PC-9 (cell line): ENCODE measurements around the gene RTN4RL1. TPM values are rescaled to one million over a fixed set of nuclear protein-coding genes. Genes with fewer than 3 reads are reported as not detected.

Experiments
- BruUV-seq: library from RNA; stranded (reverse); fragments of 400-500 nt; replicated peaks from 2 replicates; lab custom pipeline; 2021; lab: Mats Ljungman, UMichigan
- CTCF ChIA-PET: fragments of 300-600 bp; sonication (Branson Sonifier 250); formaldehyde crosslinking; loops from one replicate; lab custom pipeline; 2022; ENCODE audit warnings: antibody characterized with exemption; lab: Charles Lee
- POLR2A ChIA-PET: fragments of 300-600 bp; sonication (Branson Sonifier 250); formaldehyde crosslinking; loops from one replicate; lab custom pipeline; 2022; ENCODE audit warnings: antibody characterized with exemption; ENCODE audit not compliant: unreplicated experiment; lab: Charles Lee
- DNase-seq, 2 experiments: peaks; one replicate each; pipeline versions ENCODE4 v3.0.0 to v3.0.0-alpha.2; 2015 to 2022; ENCODE audit warnings: mixed read lengths in 1 of 2
- H2AFZ ChIP-seq: fragments of 200-600 bp; sonication (generic); 2 replicates; pipeline ENCODE4 v1.8.1; 2017; ENCODE audit warnings: antibody characterized with exemption
- H3F3A ChIP-seq: fragments of 200-600 bp; sonication (generic); 2 replicates; pipeline ENCODE4 v1.8.1; 2017; ENCODE audit warnings: antibody characterized with exemption, mild to moderate bottlenecking, low read depth; ENCODE audit not compliant: insufficient read depth
- H3K27ac ChIP-seq: fragments of 200-600 bp; sonication (generic); 2 replicates; pipeline ENCODE4 v1.6.1; 2016; ENCODE audit warnings: mixed run types
- H3K27me3 ChIP-seq: fragments of 200-600 bp; sonication (generic); 2 replicates; pipeline ENCODE4 v1.6.1; 2016; ENCODE audit warnings: low read depth, mixed run types; ENCODE audit not compliant: insufficient read depth
- H3K36me3 ChIP-seq: fragments of 200-600 bp; sonication (generic); 2 replicates; pipeline ENCODE4 v1.6.1; 2016; ENCODE audit warnings: low read depth, mixed run types
- H3K4me1 ChIP-seq: fragments of 200-600 bp; sonication (generic); replicated peaks from 2 replicates; pipeline ENCODE4 v1.6.1; 2016; ENCODE audit warnings: mixed run types; ENCODE audit not compliant: insufficient read depth
- H3K4me2 ChIP-seq: fragments of 200-600 bp; sonication (generic); 2 replicates; pipeline ENCODE4 v1.6.1; 2017; ENCODE audit warnings: mixed run types
- H3K4me3 ChIP-seq: fragments of 200-600 bp; sonication (generic); 2 replicates; pipeline ENCODE4 v1.6.1; 2016; ENCODE audit warnings: mixed run types
- H3K79me2 ChIP-seq: fragments of 200-600 bp; sonication (generic); 2 replicates; pipeline ENCODE4 v1.6.1; 2017; ENCODE audit warnings: low read depth, mixed run types
- H3K9me2 ChIP-seq: fragments of 200-600 bp; sonication (generic); 2 replicates; pipeline ENCODE4 v1.8.1; 2017; ENCODE audit warnings: mild to moderate bottlenecking; ENCODE audit not compliant: insufficient read depth
- H3K9me3 ChIP-seq: fragments of 200-600 bp; sonication (generic); 2 replicates; pipeline ENCODE4 v1.8.1; 2016; ENCODE audit warnings: low read depth; ENCODE audit not compliant: insufficient read depth
- H4K20me1 ChIP-seq: fragments of 200-600 bp; sonication (generic); 2 replicates; pipeline ENCODE4 v1.8.1; 2017; ENCODE audit not compliant: insufficient read depth
- CTCF ChIP-seq: fragments of 200-600 bp; sonication (generic); conservative IDR thresholded peaks from 2 replicates; pipeline ENCODE4 v1.6.1; 2017; ENCODE audit warnings: mixed run types, antibody characterized with exemption, mild to moderate bottlenecking, moderate library complexity
- EZH2 ChIP-seq: fragments of 200-600 bp; sonication (generic); IDR thresholded peaks from 2 replicates; pipeline ENCODE4 v1.8.0; 2017; ENCODE audit warnings: antibody characterized with exemption, low read depth
- intact Hi-C: fragments of 100-400 bp; cut with micrococcal nuclease; formaldehyde crosslinking; loops from one replicate; pipeline ENCODE4 v1.10.0; 2022; ENCODE audit not compliant: unreplicated experiment
- total RNA-seq: library from RNA; stranded (reverse); gene quantifications from 2 replicates; pipeline ENCODE4 v1.2.3, GENCODE V29; 2021

The RTN4RL1 gene
- total RNA-seq, 1 experiment from 2014 or later: 0.13 TPM

GRCh38 chr17:2053380-2054261 lies 28.5 kb upstream of the RTN4RL1 start:
- H3K4me2 ChIP-seq: peak overlapping the region; percentile 93
- peak overlapping the region; percentile 59 for H2AFZ ChIP-seq
- BruUV-seq: no TSS peak
- H3K27ac ChIP-seq: no peak overlapping the region
- H4K20me1 ChIP-seq: no peaks in the 10 kb centered on the region
- no peaks in the 10 kb centered on the region for H3K79me2 ChIP-seq
- peak in 1 of 2 experiments; percentile 77 for DNase-seq
- peaks cover 13% of the 10 kb centered on the region for H3K4me1 ChIP-seq
- H3K36me3 ChIP-seq: no peaks in the 10 kb centered on the region
- H3K4me3 ChIP-seq: peak overlapping the region; percentile 66
- H3K9me3 ChIP-seq: no peaks in the 10 kb centered on the region
- no peak for TF ChIP-seq EZH2
- peak; percentile 75 for TF ChIP-seq CTCF
- H3K27me3 ChIP-seq: peaks cover 12% of the 10 kb centered on the region
- CTCF ChIA-PET: interaction anchor here (0.6 to 3.1 kb wide), 6 partner anchors 30 to 191 kb away, joined by 3 to 14 read pairs (median 4); no protein-coding TSS in a partner anchor
- POLR2A ChIA-PET: interaction anchor here (0.7 kb wide), 1 partner anchor 330 kb away, joined by 18 read pairs; no protein-coding TSS in a partner anchor
- peaks cover 14% of the 10 kb centered on the region for H3F3A ChIP-seq
- intact Hi-C loops: loop anchor here (1.0 to 5.0 kb wide), 5 partner anchors 117 to 349 kb away; partner anchors contain the start of gene MNT
- no peaks in the 10 kb centered on the region for H3K9me2 ChIP-seq

GRCh38 chr17:2051933-2052559 lies 26.9 kb upstream of the RTN4RL1 start:
- peaks cover 14% of the 10 kb centered on the region for H3F3A ChIP-seq
- no peaks in the 10 kb centered on the region for H3K79me2 ChIP-seq
- H3K9me2 ChIP-seq: no peaks in the 10 kb centered on the region
- H3K36me3 ChIP-seq: no peaks in the 10 kb centered on the region
- intact Hi-C loops: loop anchor here (5.0 kb wide), 3 partner anchors 230 to 350 kb away; partner anchors contain the start of gene MNT
- H4K20me1 ChIP-seq: no peaks in the 10 kb centered on the region
- CTCF ChIA-PET: interaction anchor here (0.5 to 0.6 kb wide), 3 partner anchors 24 to 141 kb away, joined by 3 to 5 read pairs (median 4); no protein-coding TSS in a partner anchor
- H3K4me1 ChIP-seq: peaks cover 14% of the 10 kb centered on the region
- H3K4me2 ChIP-seq: no peak overlapping the region
- H3K27me3 ChIP-seq: peaks cover 12% of the 10 kb centered on the region
- BruUV-seq: no TSS peak
- H3K4me3 ChIP-seq: no peak overlapping the region
- POLR2A ChIA-PET: interaction anchor here (0.7 kb wide), 1 partner anchor 252 kb away, joined by 4 read pairs; the partner anchor contains the start of gene SRR
- TF ChIP-seq EZH2 (no peak), CTCF (no peak)
- no peaks in the 10 kb centered on the region for H3K9me3 ChIP-seq
- H2AFZ ChIP-seq: no peak overlapping the region
- no peak for DNase-seq
- no peak overlapping the region for H3K27ac ChIP-seq
